Measurements from ENCODE around the gene C17orf50. TPM values are rescaled to one million over a fixed set of nuclear protein-coding genes. Genes with fewer than 3 reads are reported as not detected.
A peak's percentile ranks its signal among the peaks of the same experiment; 100 is the strongest.

Gene C17orf50
- total and polyA plus RNA-seq, 9 donors = not detected

GRCh38 chr17:35764123-35764991, 3.7 kb downstream of the C17orf50 start:
- TF ChIP-seq EP300 (IDR thresholded peaks at IDR 0.05) = no peak
- peak; percentile 85 to 91 (median 91) for TF ChIP-seq CTCF (IDR thresholded peaks at IDR 0.05)
- intact Hi-C loops (cut with DNase I) = loop anchor here (2.0 to 10.0 kb wide), 3 partner anchors 40 to 720 kb away; partner anchors contain the start of genes TAF15 (in 1 of the 4) and ZNHIT3 (in 1 of the 4)
- Histone ChIP-seq H3K27ac (no peak overlapping the region), H3K4me3 (peak overlapping the region; percentile 38), H3K9me3 (no peaks in the 10 kb centered on the region), H3K36me3 (no peaks in the 10 kb centered on the region), H3K4me1 (ENCODE audit: insufficient read depth) (peaks cover 3% of the 10 kb centered on the region), H3K27me3 (no peaks in the 10 kb centered on the region)
- 5 to 7% (median 5%) methylated on average over 44 to 75 of the region's 75 CpGs for WGBS, 3 donors
- DNase-seq = peak; percentile 77 to 91 (median 83)

GRCh38 chr17:35765086-35765710, 4.5 kb downstream of the C17orf50 start:
- Histone ChIP-seq H3K27me3 (no peaks in the 10 kb centered on the region), H3K4me1 (ENCODE audit: insufficient read depth) (peaks cover 3% of the 10 kb centered on the region), H3K4me3 (no peak overlapping the region), H3K27ac (no peak overlapping the region), H3K9me3 (no peaks in the 10 kb centered on the region), H3K36me3 (no peaks in the 10 kb centered on the region)
- WGBS, 3 donors = 47 to 50% (median 49%) methylated on average over 11 of the region's 11 CpGs
- intact Hi-C loops (cut with DNase I) = loop anchor here in 3 of 4 donors (2.0 to 10.0 kb wide), 3 partner anchors 40 to 720 kb away; partner anchors contain the start of genes TAF15 (in 1 of the 3) and ZNHIT3 (in 1 of the 3)
- no peak for DNase-seq
- TF ChIP-seq EP300 (IDR thresholded peaks at IDR 0.05) (no peak), POLR2A (IDR thresholded peaks at IDR 0.05) (no peak), CTCF (IDR thresholded peaks at IDR 0.05) (no peak)

- no peaks in the 10 kb centered on the region for H3K9me3 ChIP-seq
- no peaks in the 10 kb centered on the region for H3K27me3 ChIP-seq
- TF ChIP-seq POLR2A (IDR thresholded peaks at IDR 0.05) = no peak
- H3K36me3 ChIP-seq = no peaks in the 10 kb centered on the region
- no peak for DNase-seq
- no peak overlapping the region for H3K4me3 ChIP-seq
- peaks cover 3% of the 10 kb centered on the region for H3K4me1 ChIP-seq (ENCODE audit: insufficient read depth)
- 62 to 73% (median 71%) methylated on average over 8 of the region's 8 CpGs for WGBS, 3 donors
- no peak overlapping the region for H3K27ac ChIP-seq
- intact Hi-C loops (cut with DNase I) = loop anchor here in 3 of 4 donors (2.0 to 10.0 kb wide), 3 partner anchors 39 to 719 kb away; partner anchors contain the start of genes TAF15 (in 1 of the 3) and ZNHIT3 (in 1 of the 3)
These were observed 5.2 kb downstream of the C17orf50 start for GRCh38 chr17:35765756-35766488.

GRCh38 chr17:35766489-35766877, 5.8 kb downstream of the C17orf50 start:
- H3K9me3 ChIP-seq = no peaks in the 10 kb centered on the region
- no peak overlapping the region for H3K27ac ChIP-seq
- WGBS, 3 donors = 89 to 93% (median 91%) methylated on average over 23 to 24 of the region's 24 CpGs
- TF ChIP-seq EP300 (IDR thresholded peaks at IDR 0.05) = no peak
- TF ChIP-seq POLR2A (IDR thresholded peaks at IDR 0.05) = no peak
- TF ChIP-seq CTCF (IDR thresholded peaks at IDR 0.05) = no peak
- intact Hi-C loops (cut with DNase I) = loop anchor here in 1 of 4 donors (5.0 to 10.0 kb wide), 2 partner anchors 41 to 718 kb away; partner anchors contain the start of genes TAF15 and ZNHIT3
- H3K36me3 ChIP-seq = no peaks in the 10 kb centered on the region
- H3K27me3 ChIP-seq = no peaks in the 10 kb centered on the region
- peaks cover 3% of the 10 kb centered on the region for H3K4me1 ChIP-seq (ENCODE audit: insufficient read depth)
- H3K4me3 ChIP-seq = no peak overlapping the region
- no peak for DNase-seq

Measured in ovary (tissue), 9 donors.